GM18858 (cell line): ENCODE results near the gene C10orf90.
"Not testable (repeated sequence)": the region's sequence is repeated elsewhere in the genome, so short reads cannot be mapped to it uniquely, and the experiment has no call there.

Source experiments
- ATAC-seq: cut with Tn5 transposase; IDR thresholded peaks from one replicate; pipeline ENCODE4 v1.9.1; 2021; ENCODE audit not compliant: unreplicated experiment

The C10orf90 gene

GRCh38 chr10:126551202-126551601, 119.3 kb downstream of the C10orf90 start:
- ATAC-seq: no peak

- ATAC-seq: not testable (repeated sequence)
Measured at GRCh38 chr10:126550586-126550985, 119.9 kb downstream of the C10orf90 start.

GRCh38 chr10:126549344-126549743, 121.1 kb downstream of the C10orf90 start:
- ATAC-seq: no peak

- ATAC-seq: no peak
Measured at GRCh38 chr10:126544565-126544964, 125.9 kb downstream of the C10orf90 start.

- ATAC-seq: no peak
Measured at GRCh38 chr10:126538439-126539135, 131.9 kb downstream of the C10orf90 start.

- ATAC-seq: no peak
Measured at GRCh38 chr10:126536656-126537055, 133.8 kb downstream of the C10orf90 start.

- ATAC-seq: no peak
Measured at GRCh38 chr10:126536148-126536547, 134.3 kb downstream of the C10orf90 start.

- ATAC-seq: no peak
Measured at GRCh38 chr10:126533644-126534043, 136.8 kb downstream of the C10orf90 start.

- ATAC-seq: no peak
Measured at GRCh38 chr10:126528315-126528835, 142.1 kb downstream of the C10orf90 start.

- no peak for ATAC-seq
Measured at GRCh38 chr10:126527645-126528314, 142.7 kb downstream of the C10orf90 start.

- ATAC-seq: no peak
Measured at GRCh38 chr10:126525326-126525725, 145.2 kb downstream of the C10orf90 start.

- ATAC-seq: no peak
Measured at GRCh38 chr10:126524526-126524925, 146.0 kb downstream of the C10orf90 start.

- no peak for ATAC-seq
Measured at GRCh38 chr10:126523071-126523470, 147.4 kb downstream of the C10orf90 start.

- ATAC-seq: no peak
Measured at GRCh38 chr10:126521399-126521798, 149.1 kb downstream of the C10orf90 start.

- no peak for ATAC-seq
Measured at GRCh38 chr10:126520751-126521317, 149.7 kb downstream of the C10orf90 start.

GRCh38 chr10:126519992-126520391, 150.5 kb downstream of the C10orf90 start:
- no peak for ATAC-seq

GRCh38 chr10:126519185-126519584, 151.3 kb downstream of the C10orf90 start:
- no peak for ATAC-seq

GRCh38 chr10:126518218-126519080, 152.0 kb downstream of the C10orf90 start:
- no peak for ATAC-seq

- ATAC-seq: no peak
Measured at GRCh38 chr10:126516515-126516914, 154.0 kb downstream of the C10orf90 start.

GRCh38 chr10:126511917-126512479, 158.5 kb downstream of the C10orf90 start:
- ATAC-seq: no peak

GRCh38 chr10:126509182-126509581, 161.3 kb downstream of the C10orf90 start:
- no peak for ATAC-seq
